ENCODE measurements around the gene TOB2.
A peak's percentile ranks its signal among the peaks of the same experiment; 100 is the strongest.
"Not testable (repeated sequence)": the region's sequence is repeated elsewhere in the genome, so short reads cannot be mapped to it uniquely, and the experiment has no call there.

Gene TOB2

DNA sequence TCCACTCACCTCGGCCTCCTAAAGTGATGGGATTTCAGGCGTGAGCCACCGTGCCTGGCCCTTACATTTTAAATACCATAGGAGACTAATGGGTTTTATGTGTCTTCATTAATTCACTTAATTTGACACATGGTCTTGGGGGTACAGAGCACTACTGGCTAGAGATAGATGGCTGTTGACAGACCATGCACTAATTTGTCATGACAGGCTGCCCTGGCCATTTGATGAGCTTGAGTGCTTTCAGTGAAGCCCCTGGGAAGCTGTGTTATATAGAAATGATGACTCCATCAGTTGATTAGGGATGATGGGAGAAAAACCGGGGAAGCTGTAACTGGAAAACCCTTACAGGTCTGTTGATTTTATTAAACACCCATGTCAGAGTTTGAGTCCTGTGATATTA is 15.3 kb upstream of the TOB2 start:
- DNase-seq, result no peak

DNA sequence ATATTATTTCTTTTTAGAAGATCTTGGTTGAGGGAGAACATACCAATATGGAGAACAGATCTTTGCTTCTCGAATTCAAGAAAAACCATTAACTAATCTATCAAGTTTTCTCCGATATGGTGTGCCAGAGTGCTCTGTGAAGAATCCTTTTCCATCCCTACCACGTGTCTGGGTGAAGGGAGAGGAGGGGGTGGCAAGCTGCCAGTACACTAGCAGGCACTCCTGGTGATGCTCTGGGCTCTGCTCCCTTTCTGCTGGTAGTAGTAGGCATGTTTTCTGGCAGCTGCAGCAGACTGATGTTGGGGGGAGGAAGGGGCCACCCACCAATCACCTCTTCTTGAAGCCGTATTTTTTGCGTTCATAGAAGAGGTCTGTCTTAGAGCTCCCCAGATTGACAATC is 13.5 kb upstream of the TOB2 start:
- peak; percentile 35 for DNase-seq

DNA sequence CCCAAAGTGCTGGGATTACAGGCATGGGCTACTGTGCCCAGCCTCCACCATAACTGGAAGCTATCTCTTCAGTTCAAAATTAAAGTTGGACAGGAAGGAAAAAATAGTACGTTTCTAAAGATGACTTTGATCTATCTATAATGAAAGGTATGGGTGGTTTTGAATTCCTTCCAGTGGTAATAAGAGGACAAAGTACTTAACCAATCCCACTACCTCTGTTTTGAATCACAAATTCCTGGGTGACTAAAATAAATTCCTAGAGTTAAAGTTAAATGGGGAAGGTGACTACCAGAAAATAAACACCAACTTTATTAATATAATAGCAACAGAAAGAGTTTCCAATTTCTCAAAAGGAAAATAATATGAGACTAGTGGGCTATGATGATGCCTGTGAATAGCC is 12.8 kb upstream of the TOB2 start:
- no peak for DNase-seq

DNA sequence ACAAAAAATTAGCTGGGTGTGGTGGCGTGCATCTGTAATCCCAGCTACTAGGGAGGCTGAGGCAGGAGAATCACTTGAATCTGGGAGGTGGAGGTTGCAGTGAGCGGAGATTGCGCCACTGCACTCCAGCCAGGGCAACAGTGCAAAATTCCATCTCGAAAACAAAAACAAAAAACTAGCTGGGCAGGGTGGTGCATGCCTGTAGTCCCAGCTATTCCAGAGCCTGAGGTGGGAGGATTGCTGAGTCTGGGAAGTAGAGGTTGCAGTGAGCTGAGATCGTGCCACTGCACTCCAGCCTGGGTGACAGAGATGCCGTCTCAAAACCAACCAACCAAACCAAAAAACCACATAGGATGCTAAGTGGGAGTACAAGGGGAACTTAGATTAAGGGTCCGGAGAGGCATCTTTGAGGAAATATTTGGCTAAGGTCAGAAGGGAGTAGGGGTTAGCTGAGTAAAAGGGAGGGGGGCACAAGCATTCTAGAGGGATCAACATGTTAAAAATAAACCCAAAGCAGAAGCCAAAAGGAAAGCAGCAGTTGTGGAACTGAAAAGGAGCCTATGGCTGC is 11.6 kb upstream of the TOB2 start:
- DNase-seq, result no peak

DNA sequence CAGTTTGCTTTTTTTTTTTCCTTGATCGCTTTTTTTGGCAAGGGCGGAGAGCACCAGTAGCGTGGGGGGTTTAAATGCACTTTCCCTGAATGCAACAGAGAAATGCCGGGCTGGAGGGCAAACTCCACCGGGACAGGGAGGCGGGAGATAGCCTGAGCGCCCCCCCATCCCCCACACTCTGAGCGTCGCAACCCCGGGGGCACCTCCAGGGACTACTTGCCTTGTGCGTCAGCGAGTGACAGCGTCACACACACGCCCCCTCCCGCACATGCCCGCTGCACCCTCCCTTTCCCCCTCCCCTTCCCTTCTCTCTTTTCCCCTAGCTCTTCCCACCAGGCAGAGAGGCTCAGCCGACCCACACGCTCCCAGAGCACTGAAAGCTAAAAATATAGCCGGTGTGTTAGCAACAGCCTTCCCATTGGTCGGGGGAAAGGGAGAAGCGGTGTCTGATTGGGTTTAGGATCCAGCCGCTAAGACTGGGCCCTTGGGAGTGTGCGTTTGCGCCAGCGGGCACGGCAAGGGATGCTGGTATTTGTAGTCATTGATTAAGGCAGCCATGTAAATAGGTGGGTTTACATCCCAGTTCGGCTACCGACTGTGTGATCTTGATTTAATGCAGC is 1.7 kb upstream of the TOB2 start:
- peak; percentile 99 for DNase-seq

DNA sequence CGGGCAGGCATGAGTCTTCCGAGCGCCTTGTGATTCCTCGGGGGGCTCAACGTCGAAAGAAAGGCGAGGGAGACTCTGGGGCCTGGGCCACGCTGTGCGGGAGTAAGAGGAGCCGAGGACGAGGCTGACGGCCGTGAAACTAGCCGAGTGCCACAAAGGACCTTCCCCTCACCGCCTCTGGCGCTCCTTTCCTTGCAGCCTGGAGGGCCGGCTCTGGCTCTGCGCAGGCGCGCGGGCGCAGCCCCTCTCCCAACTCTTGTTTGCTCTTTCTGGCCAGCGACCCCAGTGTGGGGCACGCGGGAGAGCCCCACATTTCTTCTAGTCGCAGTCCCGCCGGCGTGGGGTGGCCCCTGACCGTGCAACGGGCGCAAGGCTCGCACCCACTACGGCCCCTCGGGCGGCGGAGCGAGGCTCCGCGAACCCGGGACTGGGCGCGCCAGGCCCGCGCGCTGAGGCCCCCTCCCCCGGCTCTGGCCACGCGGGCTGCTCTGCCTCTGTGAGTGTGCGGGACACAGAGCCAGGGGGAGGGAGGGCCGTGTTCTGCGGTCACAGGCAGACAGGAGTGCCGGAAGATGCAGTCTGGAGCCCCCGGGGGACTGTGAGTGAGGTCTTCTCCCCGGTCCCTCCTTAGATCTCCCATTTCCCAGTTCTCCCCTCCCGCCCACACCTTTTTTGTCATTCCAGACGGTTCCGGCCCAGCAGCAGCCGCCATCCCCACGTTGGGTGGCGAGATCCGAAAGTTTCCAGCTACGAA is 1.0 kb upstream of the TOB2 start:
- DNase-seq, result peak; percentile 63

DNA sequence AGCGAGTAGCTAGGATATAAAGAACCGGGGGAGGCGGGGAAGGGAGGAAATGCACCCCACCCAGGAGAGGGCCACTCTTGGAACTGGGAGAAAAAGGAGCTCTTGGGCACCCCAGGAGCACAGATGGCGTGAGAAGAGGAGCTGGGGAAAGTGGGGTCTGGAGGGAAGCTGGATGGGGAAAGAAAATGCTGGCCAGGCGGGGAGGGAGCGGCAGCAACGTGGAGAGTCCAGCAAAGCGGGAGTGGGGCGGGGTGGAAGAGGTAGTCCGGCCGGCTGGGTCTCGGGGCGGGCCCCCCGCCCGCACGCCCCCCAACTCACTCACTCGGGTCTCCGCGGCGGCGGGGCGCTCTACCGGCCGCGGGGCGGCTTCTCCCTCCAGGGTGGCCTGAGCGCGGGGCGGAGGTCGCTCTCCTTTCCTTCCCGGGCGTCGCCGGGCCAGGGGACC is 522 bp downstream of the TOB2 start:
- no peak for DNase-seq

DNA sequence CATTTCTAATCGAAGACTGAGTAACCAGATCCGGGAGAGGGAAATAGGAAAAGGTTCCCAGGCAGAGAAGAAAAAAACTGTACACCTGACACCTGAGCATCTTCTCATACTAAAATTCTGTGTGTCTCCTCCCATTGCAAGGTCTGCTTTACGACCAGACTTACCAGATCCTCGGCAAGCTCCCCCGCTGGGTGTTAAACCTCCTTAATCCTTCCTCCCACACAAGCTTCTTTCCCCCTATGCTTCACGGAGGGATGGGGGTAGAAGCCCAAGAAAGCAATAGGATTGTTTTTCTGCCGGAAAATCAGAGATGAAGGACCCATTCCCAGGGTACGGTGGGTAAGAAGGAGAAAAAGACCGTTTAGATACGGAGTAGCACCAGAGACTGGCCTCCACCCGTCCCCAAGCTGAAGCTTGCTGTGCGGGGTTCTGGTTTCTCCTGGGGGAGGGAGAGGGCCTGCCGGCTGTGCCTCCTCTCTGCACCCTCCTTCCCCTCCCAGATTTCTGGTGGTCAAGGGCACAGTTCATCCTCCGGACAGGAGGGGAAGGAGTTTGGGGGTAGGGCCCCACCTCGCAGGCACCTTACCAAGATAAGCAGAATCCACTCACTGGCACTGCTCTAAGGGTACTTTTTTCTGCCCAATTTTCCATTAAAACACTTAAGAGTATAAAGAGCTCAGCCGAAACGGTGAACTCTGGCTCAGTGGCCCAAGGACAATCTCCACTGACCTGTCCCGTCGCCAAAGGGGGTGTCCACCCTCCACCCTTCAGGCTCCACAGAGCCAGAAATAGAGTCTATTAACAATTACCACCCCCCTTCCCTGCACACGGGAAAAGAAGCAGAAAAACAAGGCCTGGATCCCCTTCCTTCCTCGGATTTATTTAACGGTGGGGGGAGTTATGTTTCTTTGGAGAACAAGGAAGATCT is 1.2 kb downstream of the TOB2 start:
- no peak for DNase-seq

DNA sequence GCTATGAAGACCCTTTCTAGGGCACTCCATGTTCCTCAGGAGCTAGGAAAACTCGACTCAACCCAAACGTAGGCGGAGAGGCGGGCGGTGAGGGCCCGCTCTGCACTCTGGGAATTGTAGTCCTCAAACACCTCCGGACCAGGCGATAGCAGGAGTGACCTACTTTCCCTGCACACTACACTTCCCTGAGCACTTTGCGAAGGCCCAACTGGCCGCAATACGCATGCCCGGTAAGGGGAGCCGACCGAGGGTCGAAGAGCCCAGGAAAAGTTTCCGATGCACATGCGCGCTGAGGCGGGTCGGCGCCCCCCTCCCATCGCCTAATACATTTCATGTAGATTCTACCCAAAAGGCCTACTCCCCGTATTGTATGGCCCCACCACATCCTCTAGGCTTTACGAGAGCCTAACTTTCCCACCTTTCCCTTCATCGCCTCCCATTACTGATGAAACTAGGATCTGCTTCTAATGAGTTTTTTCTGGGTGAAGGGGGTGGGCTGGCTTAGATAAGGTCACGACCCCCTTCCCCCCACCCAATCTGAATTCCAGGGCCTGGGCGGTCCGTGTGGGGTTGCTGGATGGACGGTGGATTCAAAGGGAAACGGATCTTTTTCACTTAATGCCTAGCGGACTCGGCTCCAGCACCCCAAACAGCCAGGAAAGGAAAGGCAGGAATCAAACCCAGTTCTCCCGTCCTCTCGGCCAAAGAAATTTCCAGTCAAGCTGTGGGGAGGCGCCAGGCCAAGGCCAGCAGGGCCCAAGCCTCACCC is 2.1 kb downstream of the TOB2 start:
- peak; percentile 98 for DNase-seq

DNA sequence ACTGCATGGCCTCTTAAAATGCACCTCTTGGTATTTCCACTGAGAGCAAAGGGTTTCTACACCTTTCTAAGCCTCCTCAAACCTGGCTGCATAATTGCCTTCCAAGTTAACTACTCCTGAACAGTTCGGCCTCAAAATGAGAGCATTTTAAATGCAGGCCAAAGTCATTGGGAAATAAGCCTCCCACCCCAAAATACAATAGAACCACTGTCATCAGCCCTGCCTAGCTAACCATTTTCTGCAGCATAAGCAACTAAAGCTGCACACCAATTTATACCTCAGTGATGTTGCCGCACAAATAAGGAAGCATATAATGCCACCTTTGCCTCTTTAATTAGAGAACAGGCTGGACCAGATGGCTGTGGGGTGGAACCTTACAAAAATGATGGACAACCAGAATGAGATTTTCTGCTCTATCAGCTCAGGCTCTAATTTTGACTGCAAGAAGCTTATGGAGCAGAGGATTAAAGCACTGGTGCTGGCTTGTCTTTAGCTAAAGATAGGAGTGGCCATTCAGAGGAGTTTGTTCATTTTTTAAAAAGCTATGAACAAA is 4.3 kb downstream of the TOB2 start:
- DNase-seq, result peak; percentile 77

DNA sequence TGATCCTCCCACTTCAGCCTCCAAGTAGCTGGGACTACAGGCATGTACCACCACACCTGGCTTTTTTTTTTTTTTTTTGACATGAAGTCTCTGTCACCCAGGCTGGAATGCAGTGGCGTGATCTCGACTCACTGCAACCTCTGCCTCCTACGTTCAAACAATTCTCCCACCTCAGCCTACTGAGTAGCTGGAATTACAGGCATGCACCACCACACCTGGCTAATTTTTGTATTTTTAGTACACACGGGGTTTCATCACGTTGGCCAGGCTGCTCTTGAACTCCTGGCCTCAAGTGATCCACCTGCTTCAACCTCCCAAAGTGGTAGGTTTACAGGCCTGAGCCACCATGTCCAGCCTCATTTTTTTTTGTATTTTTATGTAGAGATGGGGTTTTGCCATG is 6.1 kb downstream of the TOB2 start:
- DNase-seq, result not testable (repeated sequence)

DNA sequence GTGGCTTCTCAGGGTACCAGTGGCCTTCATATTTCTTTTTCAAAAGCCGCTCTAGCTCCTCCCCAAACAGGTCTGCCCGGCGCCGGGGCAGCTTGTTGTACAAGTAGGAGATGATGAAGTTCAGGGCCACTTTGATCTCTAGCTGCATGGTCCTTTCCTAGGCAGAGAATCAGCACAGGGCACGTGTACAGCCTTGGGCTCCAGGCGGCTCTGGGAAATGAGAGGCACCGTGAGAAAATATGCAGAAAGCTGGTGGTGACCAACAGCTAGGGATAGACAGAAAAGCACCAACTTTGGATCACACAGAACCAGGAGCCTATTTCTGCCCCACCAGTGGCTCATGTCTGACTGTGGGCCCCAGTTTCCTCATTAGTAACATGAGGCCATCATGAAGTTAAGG is 9.4 kb downstream of the TOB2 start:
- no peak for DNase-seq

DNA sequence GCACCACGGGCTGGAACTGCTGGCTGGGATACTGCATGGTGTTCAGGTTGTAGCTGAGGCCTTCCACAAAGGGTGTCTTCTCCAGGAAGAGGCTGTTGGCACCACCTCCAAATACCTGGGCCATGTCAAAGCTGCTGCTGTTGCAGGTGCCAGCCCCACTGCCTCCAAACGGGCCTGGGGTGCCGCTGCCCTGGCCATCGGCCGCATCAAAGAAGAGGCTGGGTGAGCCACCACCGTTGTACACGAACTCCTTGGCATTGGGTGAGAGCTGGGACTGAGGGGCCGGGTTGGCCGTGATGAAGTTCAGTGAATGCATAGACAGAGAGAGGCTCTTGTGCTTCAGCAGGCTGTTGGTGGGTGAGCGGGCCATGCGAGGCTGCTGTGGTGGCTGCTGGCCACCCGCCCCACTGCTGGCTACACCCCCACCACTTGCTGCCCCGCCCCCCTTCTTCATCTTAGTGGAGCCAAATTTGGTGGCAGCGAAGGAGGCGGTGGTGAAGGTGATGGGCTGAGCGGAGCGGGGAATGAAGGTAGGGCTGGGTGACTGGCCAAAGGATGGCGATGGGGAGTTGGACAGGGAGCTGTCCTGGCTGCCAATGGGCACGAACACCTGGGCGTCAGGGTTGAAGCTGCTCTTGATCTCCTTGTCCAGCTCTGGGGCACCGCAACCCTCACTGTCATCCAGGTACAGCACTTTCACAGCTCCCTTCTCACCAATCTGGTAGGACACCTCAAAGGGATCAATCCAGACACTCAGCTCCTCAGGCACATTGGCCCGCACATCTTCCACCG is 10.1 kb downstream of the TOB2 start:
- no peak for DNase-seq

DNA sequence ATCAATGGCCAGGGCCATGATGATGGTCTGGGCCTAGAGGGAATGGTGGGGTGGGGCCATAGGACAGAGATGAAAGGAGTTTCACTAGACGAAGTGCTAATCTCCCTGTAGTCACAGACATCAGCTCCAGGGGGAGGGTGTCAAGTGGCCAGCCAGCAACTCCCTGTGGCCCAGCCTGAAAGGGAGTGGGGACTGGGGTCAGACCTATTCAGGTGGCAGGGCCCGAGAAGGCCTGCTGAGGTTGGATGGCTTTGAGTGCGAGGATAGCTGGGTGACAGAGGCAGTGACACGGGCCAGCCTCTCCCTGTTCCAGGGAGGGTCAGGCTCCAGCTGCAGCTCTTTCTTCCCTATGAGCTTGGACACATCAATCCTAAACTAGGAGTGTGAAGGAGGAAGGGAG is 11.0 kb downstream of the TOB2 start:
- no peak for DNase-seq

DNA sequence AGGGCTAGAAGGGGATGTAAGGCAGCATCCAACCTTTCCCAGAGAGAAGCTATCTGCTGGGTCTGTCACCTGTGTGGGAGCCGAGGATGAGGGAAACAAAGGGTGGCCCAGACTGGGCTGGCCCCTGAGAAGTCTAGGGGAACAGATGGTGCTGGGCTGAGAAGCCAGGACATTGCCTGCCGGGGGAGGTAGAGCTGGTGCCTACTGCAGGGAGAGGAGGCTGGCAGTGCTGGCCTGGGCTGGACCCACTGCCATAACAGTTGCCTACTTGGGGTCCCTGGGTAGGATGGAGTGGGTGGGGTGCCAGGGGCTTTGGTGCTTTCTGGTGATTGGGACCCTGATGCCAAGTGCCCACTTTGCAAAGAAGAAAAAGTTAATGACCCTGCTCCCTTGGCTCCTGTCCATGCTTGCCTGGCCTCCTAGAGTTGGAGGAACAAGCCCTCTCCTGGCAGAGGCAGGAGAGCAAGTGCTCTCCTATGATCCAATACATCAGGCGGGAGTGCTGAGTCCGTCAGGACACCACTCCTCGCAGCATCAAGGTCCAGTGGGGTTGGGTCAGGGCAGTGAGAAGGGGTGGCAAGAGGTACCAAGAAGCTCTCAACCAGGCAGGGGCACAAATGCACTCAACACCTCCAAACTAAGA is 12.1 kb downstream of the TOB2 start:
- DNase-seq, result not testable (repeated sequence)

DNA sequence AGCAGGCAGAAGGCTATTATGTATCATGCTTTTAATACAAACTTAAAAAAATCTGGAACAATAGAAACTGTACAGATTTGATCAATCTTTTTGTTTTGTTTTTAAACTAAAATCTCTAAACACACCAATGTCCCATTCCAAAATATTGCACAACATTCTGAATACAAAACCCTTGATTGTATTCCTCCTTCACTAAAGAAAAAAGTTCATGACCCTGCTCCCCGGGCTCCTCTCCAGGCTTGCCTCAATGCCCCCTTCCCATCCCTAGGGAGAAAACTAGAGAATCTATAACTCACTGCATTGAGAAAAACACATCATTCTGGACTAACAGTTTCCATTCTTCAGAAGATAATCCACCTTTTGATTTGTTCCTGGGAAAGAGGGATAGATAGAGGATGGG is 13.1 kb downstream of the TOB2 start:
- DNase-seq, result not testable (repeated sequence)

DNA sequence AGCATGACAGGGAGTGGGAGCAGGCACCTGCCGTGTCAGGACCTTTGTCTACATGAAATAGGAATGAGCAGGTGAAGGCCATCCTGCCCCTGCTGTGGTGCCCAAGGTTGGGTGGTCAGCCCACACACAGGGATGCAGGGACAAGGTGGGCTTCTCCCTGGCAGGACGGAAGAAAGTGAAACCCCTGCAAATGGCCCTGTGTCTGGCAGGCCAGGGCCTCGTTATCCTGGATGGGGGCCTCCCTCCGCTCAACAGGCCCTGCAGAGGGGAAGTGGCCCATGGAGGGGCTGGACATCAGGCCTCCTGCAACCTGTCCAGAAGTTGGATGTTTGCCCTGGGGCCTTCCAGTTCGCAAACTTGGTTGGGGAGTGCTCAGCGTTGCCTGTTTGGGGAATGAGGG is 14.9 kb downstream of the TOB2 start:
- DNase-seq, result no peak

DNA sequence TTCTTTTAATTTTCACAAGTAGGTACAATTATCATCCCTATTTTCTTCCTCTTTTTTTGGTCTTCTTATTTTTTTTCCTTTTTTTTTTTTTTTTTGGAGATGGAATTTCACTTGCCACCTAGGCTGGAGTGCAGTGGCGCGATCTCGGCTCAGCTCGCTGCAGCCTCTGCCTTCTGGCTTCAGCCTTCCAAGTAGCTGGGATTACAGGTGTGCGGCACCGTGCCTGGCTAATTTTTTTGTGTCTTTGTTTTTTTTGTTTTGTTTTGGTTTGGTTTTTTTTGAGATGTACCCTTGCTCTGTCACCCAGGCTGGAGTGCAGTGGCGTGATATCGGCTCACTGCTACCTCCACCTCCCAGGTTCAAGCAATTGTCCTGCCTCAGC is 16.7 kb downstream of the TOB2 start:
- DNase-seq, result no peak

DNA sequence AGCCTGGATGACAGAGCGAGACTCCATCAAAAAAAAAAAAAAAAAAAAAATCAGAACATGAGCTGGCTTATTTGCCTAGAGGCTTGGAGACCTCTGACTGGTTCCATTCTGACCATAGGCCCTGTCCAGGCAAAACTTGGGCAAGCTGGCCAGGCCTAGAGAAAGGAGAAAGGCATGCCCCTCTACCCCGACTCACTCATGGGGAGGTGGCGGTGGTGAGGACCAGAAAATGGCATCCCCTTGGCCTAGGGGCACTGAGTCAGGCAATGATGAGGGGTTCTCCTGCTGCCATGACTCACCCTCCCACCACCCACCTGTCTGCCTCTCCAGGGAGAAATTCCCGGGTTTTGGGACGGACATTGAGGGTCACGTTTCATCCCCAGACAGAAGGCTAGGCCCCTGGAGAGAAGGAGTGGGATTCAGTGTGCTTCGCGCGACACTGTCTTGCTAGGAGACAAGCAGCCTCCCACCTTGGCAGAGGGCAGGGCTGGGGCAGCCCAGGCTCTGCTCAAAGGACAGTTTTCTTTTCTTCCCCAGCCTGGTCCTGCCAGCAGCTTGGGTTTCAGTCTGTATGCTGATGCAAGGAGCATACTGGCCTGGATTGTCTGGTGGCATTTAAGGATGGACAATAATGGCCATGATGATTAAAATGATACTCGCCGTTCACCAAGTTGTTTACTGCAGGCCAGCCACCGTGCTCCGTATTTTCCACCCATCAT is 17.2 kb downstream of the TOB2 start:
- DNase-seq, result no peak
